ENCODE data around the gene GLIPR2.

DNA sequence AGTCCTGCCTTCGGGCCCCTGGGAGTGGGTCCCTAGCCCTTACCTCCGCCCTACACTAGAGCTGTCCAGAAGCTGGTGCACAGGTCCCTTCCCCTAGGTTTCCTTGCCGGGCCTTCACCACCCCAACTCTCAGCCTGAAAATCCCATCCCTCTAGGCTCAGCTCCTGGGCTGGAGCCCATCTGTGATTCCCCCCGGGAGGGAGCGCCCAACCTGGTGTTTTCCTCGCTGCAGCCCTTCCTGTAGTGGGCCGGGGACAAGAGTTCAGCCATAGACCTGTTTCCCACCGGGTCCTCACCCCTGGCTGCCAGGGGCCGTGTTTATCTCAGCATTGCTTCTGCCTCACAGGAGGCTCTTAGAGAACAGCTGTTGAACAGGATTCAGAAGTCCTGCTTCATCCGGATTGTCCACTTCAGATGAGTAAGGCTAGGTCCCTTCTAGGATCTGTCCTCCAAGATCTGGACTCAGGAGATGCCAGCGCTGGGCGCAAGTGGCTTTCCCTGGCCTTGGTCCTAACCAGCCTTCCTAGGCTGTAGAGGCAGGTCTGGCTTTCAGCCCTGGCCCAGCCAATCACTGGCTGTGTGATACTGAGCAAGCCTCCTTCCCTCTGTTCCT is 965 bp downstream of the GLIPR2 start:
- TF ChIP-seq, protein P1, sequence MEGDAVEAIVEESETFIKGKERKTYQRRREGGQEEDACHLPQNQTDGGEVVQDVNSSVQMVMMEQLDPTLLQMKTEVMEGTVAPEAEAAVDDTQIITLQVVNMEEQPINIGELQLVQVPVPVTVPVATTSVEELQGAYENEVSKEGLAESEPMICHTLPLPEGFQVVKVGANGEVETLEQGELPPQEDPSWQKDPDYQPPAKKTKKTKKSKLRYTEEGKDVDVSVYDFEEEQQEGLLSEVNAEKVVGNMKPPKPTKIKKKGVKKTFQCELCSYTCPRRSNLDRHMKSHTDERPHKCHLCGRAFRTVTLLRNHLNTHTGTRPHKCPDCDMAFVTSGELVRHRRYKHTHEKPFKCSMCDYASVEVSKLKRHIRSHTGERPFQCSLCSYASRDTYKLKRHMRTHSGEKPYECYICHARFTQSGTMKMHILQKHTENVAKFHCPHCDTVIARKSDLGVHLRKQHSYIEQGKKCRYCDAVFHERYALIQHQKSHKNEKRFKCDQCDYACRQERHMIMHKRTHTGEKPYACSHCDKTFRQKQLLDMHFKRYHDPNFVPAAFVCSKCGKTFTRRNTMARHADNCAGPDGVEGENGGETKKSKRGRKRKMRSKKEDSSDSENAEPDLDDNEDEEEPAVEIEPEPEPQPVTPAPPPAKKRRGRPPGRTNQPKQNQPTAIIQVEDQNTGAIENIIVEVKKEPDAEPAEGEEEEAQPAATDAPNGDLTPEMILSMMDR (IDR thresholded peaks at IDR 0.05 in 8 of 11, conservative IDR thresholded peaks at IDR 0.05 in 3 of 11): no peak
- no peak for TF ChIP-seq POLR2AphosphoS5 (IDR thresholded peaks at IDR 0.05)
